ENCODE measurements around the gene EYA2.

- TF ChIP-seq EZH2phosphoT487 (IDR thresholded peaks at IDR 0.05; ENCODE audit: insufficient read depth, low read depth) (no peak), EZH2 (IDR thresholded peaks at IDR 0.05; ENCODE audit: insufficient read depth, poor library complexity, severe bottlenecking) (no peak)
These were observed 9.3 kb downstream of the EYA2 start for GRCh38 chr20:46903937-46904336.

All from GM23248 (cell line).